ENCODE measurements around the gene OR10H2.
"Not testable (repeated sequence)": the region's sequence is repeated elsewhere in the genome, so short reads cannot be mapped to it uniquely, and the experiment has no call there.

The OR10H2 gene

GRCh38 chr19:15774159-15774558, 46.3 kb downstream of the OR10H2 start:
- not testable (repeated sequence) for DNase-seq

GRCh38 chr19:15775249-15775648, 47.4 kb downstream of the OR10H2 start:
- no peak for DNase-seq

GRCh38 chr19:15776264-15776663, 48.4 kb downstream of the OR10H2 start:
- no peak for DNase-seq

DNA sequence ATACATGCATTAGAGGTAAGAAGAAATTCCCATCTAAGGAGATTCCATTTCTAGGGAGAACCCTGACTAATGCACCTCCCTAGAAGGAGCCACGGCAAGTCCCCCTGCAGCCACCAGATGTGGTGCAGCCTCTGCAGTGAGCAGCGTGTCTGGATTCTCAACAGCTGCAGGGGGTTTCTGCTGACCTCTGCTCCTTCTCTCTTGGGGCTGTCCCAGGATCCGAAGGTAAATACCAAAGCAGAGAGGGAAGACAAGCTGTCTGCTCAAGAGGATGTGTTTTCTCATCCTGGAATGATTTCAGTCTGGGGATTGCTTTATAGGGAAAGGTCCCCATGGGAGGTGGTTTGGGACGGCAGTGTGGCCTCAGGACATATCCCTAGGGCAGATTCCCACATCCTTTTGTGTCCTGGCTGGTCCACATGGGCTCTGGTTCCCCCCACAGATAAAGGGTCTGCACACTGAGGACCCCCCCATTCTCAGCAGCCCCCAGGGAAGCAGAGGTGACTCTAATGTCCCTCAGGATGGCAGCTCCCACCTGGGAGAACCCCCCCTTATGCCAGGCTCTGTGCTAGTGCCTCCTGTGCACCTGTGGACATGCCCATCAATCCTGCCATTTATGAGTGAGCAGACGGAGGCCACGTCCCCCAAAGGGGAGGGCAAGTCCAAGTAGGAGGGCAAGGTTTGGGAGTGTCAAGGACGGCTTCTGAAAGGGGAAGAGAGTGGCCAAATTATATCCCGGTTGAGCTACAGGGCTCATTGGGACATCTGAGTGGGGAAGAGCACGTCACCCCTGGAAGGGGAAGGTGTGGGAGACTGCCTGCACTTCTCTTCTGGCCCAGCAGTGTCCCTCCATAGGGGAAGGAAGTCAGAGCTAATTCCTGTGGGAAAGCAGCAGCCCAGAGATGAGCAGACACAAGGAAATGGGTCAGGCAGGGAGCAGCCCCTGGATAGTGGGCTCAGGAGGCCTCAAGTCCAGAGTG, 49.5 kb downstream of the OR10H2 start:
- DNase-seq, result no peak

Data from cerebellar nuclear complex (tissue), 1 donor.